GM23338 (cell line): ENCODE results near the gene YES1.
A peak's percentile ranks its signal among the peaks of the same experiment; 100 is the strongest.
"Not testable (repeated sequence)": the region's sequence is repeated elsewhere in the genome, so short reads cannot be mapped to it uniquely, and the experiment has no call there.

Experiments used
- CREB1 ChIP-seq: fragments of 250-450 bp; sonication (Bioruptor Pico); IDR thresholded peaks from 2 replicates; pipeline ENCODE4 v1.5.0; 2020; ENCODE audit warnings: low read depth, mild to moderate bottlenecking, moderate library complexity
- EZH2 ChIP-seq: fragments of 200-600 bp; sonication (generic); IDR thresholded peaks from one replicate; pipeline ENCODE4 v1.8.0; 2017; ENCODE audit warnings: antibody characterized with exemption, mild to moderate bottlenecking, low read depth; ENCODE audit not compliant: unreplicated experiment
- EZH2phosphoT487 ChIP-seq: fragments of 200-600 bp; sonication (generic); IDR thresholded peaks from one replicate; pipeline ENCODE4 v1.8.1; 2018; ENCODE audit warnings: antibody characterized with exemption; ENCODE audit not compliant: unreplicated experiment
- JUNB ChIP-seq: IDR thresholded peaks from one replicate; pipeline ENCODE4 v1.6.1; 2016; ENCODE audit warnings: antibody characterized with exemption; ENCODE audit not compliant: unreplicated experiment
- NANOG ChIP-seq: IDR thresholded peaks from 2 replicates; pipeline ENCODE4 v1.6.1; 2016; ENCODE audit warnings: antibody characterized with exemption, borderline replicate concordance
- POLR2AphosphoS5 ChIP-seq: IDR thresholded peaks from 2 replicates; pipeline ENCODE4 v1.6.1; 2016; ENCODE audit warnings: antibody characterized with exemption, low read depth
- STAT1 ChIP-seq: IDR thresholded peaks from one replicate; pipeline ENCODE4 v1.6.1; 2016; ENCODE audit warnings: antibody characterized with exemption; ENCODE audit not compliant: unreplicated experiment
- TF ChIP-seq, protein P1 (sequence below), 2 experiments: fragments of 200-600 bp in 1 of 2; sonication (generic) in 1 of 2; conservative IDR thresholded peaks; 2 replicates each; pipeline versions ENCODE4 v1.5.1 to v1.6.1; 2016 to 2017; ENCODE audit warnings: antibody characterized with exemption in 2 of 2, low read depth in 2 of 2, mild to moderate bottlenecking in 2 of 2, moderate library complexity in 1 of 2

DNA sequence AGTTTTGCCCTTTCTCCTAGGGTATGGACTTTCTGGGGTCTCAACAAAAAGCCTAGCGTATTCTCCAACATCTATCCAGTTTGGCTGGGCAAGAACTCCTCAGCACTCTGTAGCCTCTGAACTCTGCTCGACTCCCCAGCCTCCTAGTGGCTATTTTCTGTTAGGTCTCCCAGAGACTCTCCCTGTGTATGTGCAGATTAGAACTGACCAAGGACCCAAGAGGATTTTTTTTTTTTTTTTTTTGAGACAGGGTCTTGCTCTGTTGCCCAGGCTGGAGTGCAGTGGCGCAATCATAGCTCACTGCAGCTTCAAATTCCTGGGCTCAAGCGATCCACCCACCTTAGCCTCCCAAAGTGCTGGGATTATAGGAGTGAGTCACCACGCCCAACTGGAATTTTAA, 81.9 kb downstream of the YES1 start:
- TF ChIP-seq, protein P1, sequence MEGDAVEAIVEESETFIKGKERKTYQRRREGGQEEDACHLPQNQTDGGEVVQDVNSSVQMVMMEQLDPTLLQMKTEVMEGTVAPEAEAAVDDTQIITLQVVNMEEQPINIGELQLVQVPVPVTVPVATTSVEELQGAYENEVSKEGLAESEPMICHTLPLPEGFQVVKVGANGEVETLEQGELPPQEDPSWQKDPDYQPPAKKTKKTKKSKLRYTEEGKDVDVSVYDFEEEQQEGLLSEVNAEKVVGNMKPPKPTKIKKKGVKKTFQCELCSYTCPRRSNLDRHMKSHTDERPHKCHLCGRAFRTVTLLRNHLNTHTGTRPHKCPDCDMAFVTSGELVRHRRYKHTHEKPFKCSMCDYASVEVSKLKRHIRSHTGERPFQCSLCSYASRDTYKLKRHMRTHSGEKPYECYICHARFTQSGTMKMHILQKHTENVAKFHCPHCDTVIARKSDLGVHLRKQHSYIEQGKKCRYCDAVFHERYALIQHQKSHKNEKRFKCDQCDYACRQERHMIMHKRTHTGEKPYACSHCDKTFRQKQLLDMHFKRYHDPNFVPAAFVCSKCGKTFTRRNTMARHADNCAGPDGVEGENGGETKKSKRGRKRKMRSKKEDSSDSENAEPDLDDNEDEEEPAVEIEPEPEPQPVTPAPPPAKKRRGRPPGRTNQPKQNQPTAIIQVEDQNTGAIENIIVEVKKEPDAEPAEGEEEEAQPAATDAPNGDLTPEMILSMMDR (conservative IDR thresholded peaks at IDR 0.05; ENCODE audit: low read depth in 2 of 2), result peak; percentile 44 to 57
- TF ChIP-seq POLR2AphosphoS5; CREB1 (CRISPR knock-in tag); EZH2; NANOG; STAT1; EZH2phosphoT487; JUNB: not testable (repeated sequence)
